ENCODE results near the gene SLC25A47.
"Not testable (repeated sequence)": the region's sequence is repeated elsewhere in the genome, so short reads cannot be mapped to it uniquely, and the experiment has no call there.

The SLC25A47 gene

GRCh38 chr14:100340423-100340813 is 17.3 kb downstream of the SLC25A47 start:
- no peaks in the 10 kb centered on the region for H4K20me1 ChIP-seq (ENCODE audit: insufficient read depth, low read length)
- peak overlapping the region; percentile 17; the same call in 1 of the 2 replicates for H3K9ac ChIP-seq (ENCODE audit: low read depth, low read length)
- no peak overlapping the region for H2AFZ ChIP-seq (ENCODE audit: low read depth, low read length)
- ATAC-seq (ENCODE audit: insufficient read depth, low read depth) (0 out of 3 replicates have a peak, but pooled peaks have one; percentile 17), DNase-seq (no peak)
- peaks cover 46% of the 10 kb centered on the region for H3K36me3 ChIP-seq (ENCODE audit: insufficient read depth, low read length)
- H3K27ac ChIP-seq (ENCODE audit: low read length), result peak overlapping the region; percentile 62
- no peak overlapping the region for H3K4me3 ChIP-seq (ENCODE audit: low read depth in 1 of 2, low read length in 2 of 2)
- H3K9me3 ChIP-seq (ENCODE audit: insufficient read depth, low read length, severe bottlenecking), result no peaks in the 10 kb centered on the region
- H3K4me1 ChIP-seq (ENCODE audit: insufficient read depth, low read length), result peaks cover 14% of the 10 kb centered on the region
- no peak overlapping the region for H3K4me2 ChIP-seq (ENCODE audit: insufficient read depth, low read length)
- TF ChIP-seq CTCF (IDR thresholded peaks at IDR 0.05; ENCODE audit: borderline replicate concordance, extremely low read depth, low read length, poor library complexity, severe bottlenecking) (no peak), EZH2 (IDR thresholded peaks at IDR 0.05; ENCODE audit: borderline replicate concordance, low read depth, low read length, severe bottlenecking) (no peak)
- H3K79me2 ChIP-seq (ENCODE audit: insufficient read depth, low read length), result no peaks in the 10 kb centered on the region
- H3K27me3 ChIP-seq (ENCODE audit: insufficient read depth, low read length, poor library complexity), result no peaks in the 10 kb centered on the region

- no peak for DNase-seq
- TF ChIP-seq CTCF (IDR thresholded peaks at IDR 0.05; ENCODE audit: borderline replicate concordance, extremely low read depth, low read length, poor library complexity, severe bottlenecking), result no peak
- no peak for TF ChIP-seq EZH2 (IDR thresholded peaks at IDR 0.05; ENCODE audit: borderline replicate concordance, low read depth, low read length, severe bottlenecking)
- Histone ChIP-seq H3K27ac (ENCODE audit: low read length) (peak overlapping the region; percentile 50), H3K27me3 (ENCODE audit: insufficient read depth, low read length, poor library complexity) (no peaks in the 10 kb centered on the region), H3K4me3 (ENCODE audit: low read depth in 1 of 2, low read length in 2 of 2) (no peak overlapping the region), H3K9ac (ENCODE audit: low read depth, low read length) (no peak overlapping the region), H3K79me2 (ENCODE audit: insufficient read depth, low read length) (no peaks in the 10 kb centered on the region), H3K4me1 (ENCODE audit: insufficient read depth, low read length) (peaks cover 14% of the 10 kb centered on the region), H2AFZ (ENCODE audit: low read depth, low read length) (no peak overlapping the region), H3K9me3 (ENCODE audit: insufficient read depth, low read length, severe bottlenecking) (no peaks in the 10 kb centered on the region), H4K20me1 (ENCODE audit: insufficient read depth, low read length) (no peaks in the 10 kb centered on the region), H3K4me2 (ENCODE audit: insufficient read depth, low read length) (no peak overlapping the region), H3K36me3 (ENCODE audit: insufficient read depth, low read length) (peaks cover 53% of the 10 kb centered on the region)
- ATAC-seq (ENCODE audit: insufficient read depth, low read depth), result no peak
These were observed 18.3 kb downstream of the SLC25A47 start for GRCh38 chr14:100341301-100342031.

DNA sequence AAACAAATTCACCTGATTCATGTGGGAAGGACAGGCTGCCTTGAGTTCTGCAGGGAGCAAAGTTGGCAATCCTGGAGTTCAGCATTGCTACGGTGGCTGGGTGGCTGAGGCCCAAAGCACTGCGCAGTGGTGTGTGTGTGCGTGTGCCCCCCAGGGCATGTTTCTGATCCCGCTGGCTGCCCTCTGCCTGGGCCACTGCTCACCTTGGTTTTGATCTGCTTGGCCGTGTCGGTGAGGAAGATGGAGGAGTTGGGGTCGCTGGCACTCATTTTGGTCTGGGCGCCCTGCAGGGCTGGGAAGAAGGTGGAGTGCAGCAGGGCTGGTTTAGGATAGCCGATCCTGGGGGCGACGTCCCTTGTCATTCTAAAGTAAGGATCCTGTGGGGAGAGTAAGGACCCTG is 19.1 kb downstream of the SLC25A47 start:
- H3K79me2 ChIP-seq (ENCODE audit: insufficient read depth, low read length), result no peaks in the 10 kb centered on the region
- H3K4me2 ChIP-seq (ENCODE audit: insufficient read depth, low read length), result no peak overlapping the region
- TF ChIP-seq EZH2 (IDR thresholded peaks at IDR 0.05; ENCODE audit: borderline replicate concordance, low read depth, low read length, severe bottlenecking) (no peak), CTCF (IDR thresholded peaks at IDR 0.05; ENCODE audit: borderline replicate concordance, extremely low read depth, low read length, poor library complexity, severe bottlenecking) (no peak)
- no peak for DNase-seq
- H3K9ac ChIP-seq (ENCODE audit: low read depth, low read length), result no peak overlapping the region
- peaks cover 53% of the 10 kb centered on the region for H3K36me3 ChIP-seq (ENCODE audit: insufficient read depth, low read length)
- no peaks in the 10 kb centered on the region for H3K27me3 ChIP-seq (ENCODE audit: insufficient read depth, low read length, poor library complexity)
- no peak for ATAC-seq (ENCODE audit: insufficient read depth, low read depth)
- H2AFZ ChIP-seq (ENCODE audit: low read depth, low read length), result no peak overlapping the region
- H4K20me1 ChIP-seq (ENCODE audit: insufficient read depth, low read length), result no peaks in the 10 kb centered on the region
- no peaks in the 10 kb centered on the region for H3K9me3 ChIP-seq (ENCODE audit: insufficient read depth, low read length, severe bottlenecking)
- H3K4me3 ChIP-seq (ENCODE audit: low read depth in 1 of 2, low read length in 2 of 2), result no peak overlapping the region
- H3K27ac ChIP-seq (ENCODE audit: low read length), result no peak overlapping the region
- peaks cover 14% of the 10 kb centered on the region for H3K4me1 ChIP-seq (ENCODE audit: insufficient read depth, low read length)

GRCh38 chr14:100342826-100343225 is 19.7 kb downstream of the SLC25A47 start:
- not testable (repeated sequence) for ATAC-seq (ENCODE audit: insufficient read depth, low read depth); H3K27me3 ChIP-seq (ENCODE audit: insufficient read depth, low read length, poor library complexity); H2AFZ ChIP-seq (ENCODE audit: low read depth, low read length); H3K4me3 ChIP-seq (ENCODE audit: low read depth in 1 of 2, low read length in 2 of 2); H3K9ac ChIP-seq (ENCODE audit: low read depth, low read length); H3K27ac ChIP-seq (ENCODE audit: low read length); H4K20me1 ChIP-seq (ENCODE audit: insufficient read depth, low read length); DNase-seq; H3K79me2 ChIP-seq (ENCODE audit: insufficient read depth, low read length); H3K4me2 ChIP-seq (ENCODE audit: insufficient read depth, low read length); H3K9me3 ChIP-seq (ENCODE audit: insufficient read depth, low read length, severe bottlenecking)
- peaks cover 50% of the 10 kb centered on the region for H3K36me3 ChIP-seq (ENCODE audit: insufficient read depth, low read length)
- peaks cover 14% of the 10 kb centered on the region for H3K4me1 ChIP-seq (ENCODE audit: insufficient read depth, low read length)

DNA sequence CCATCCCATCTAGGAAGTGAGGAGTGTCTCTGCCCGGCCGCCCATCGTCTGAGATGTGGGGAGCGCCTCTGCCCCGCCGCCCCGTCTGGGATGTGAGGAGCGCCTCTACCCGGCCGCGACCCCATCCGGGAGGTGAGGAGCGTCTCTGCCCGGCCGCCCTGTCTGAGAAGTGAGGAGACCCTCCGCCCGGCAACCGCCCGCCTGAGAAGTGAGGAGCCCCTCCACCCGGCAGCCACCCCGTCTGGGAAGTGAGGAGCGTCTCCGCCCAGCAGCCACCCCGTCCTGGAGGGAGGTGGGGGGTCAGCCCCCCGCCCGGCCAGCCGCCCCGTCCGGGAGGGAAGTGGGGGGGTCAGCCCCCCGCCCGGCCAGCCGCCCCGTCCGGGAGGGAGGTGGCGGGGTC is 21.5 kb downstream of the SLC25A47 start:
- H3K36me3 ChIP-seq (ENCODE audit: insufficient read depth, low read length), result peaks cover 63% of the 10 kb centered on the region
- H3K4me2 ChIP-seq (ENCODE audit: insufficient read depth, low read length); H3K4me3 ChIP-seq (ENCODE audit: low read depth in 1 of 2, low read length in 2 of 2); H3K79me2 ChIP-seq (ENCODE audit: insufficient read depth, low read length); ATAC-seq (ENCODE audit: insufficient read depth, low read depth); DNase-seq; H2AFZ ChIP-seq (ENCODE audit: low read depth, low read length); H3K27me3 ChIP-seq (ENCODE audit: insufficient read depth, low read length, poor library complexity); H3K9ac ChIP-seq (ENCODE audit: low read depth, low read length); H4K20me1 ChIP-seq (ENCODE audit: insufficient read depth, low read length); H3K9me3 ChIP-seq (ENCODE audit: insufficient read depth, low read length, severe bottlenecking); H3K27ac ChIP-seq (ENCODE audit: low read length): not testable (repeated sequence)
- H3K4me1 ChIP-seq (ENCODE audit: insufficient read depth, low read length), result peaks cover 12% of the 10 kb centered on the region
